Measurements from ENCODE around the gene SYNDIG1. TPM values are rescaled to one million over a fixed set of nuclear protein-coding genes. Genes with fewer than 3 reads are reported as not detected.

The SYNDIG1 gene
- total RNA-seq, 4 donors from 2014 or later = not detected

GRCh38 chr20:24442909-24443308, 26.5 kb upstream of the SYNDIG1 start:
- WGBS, 2 donors = 80 to 95% methylated on average over 2 to 3 of the region's 3 CpGs
- Histone ChIP-seq H3K36me3 (no peaks in the 10 kb centered on the region), H3K27me3 (peaks cover 0 to 13% (median 0%) of the 10 kb centered on the region in 4 donors), H3K27ac (no peak overlapping the region), H3K4me1 (no peaks in the 10 kb centered on the region), H3K4me3 (no peak overlapping the region), H3K9me3 (no peaks in the 10 kb centered on the region)
- intact Hi-C loops (cut with DNase I) = no loop called here
- DNase-seq = no peak
- TF ChIP-seq CTCF (IDR thresholded peaks at IDR 0.05) (no peak), POLR2A (IDR thresholded peaks at IDR 0.05) (no peak)

- no peak for DNase-seq
These were observed 26.0 kb upstream of the SYNDIG1 start for GRCh38 chr20:24443436-24443835.

GRCh38 chr20:24444526-24445190, 24.8 kb upstream of the SYNDIG1 start:
- peaks cover 0 to 13% (median 0%) of the 10 kb centered on the region in 4 donors for H3K27me3 ChIP-seq
- no peak overlapping the region for H3K4me3 ChIP-seq
- TF ChIP-seq POLR2A (IDR thresholded peaks at IDR 0.05) = no peak
- no peak for TF ChIP-seq CTCF (IDR thresholded peaks at IDR 0.05)
- no peaks in the 10 kb centered on the region for H3K36me3 ChIP-seq
- intact Hi-C loops (cut with DNase I) = no loop called here
- no peak for DNase-seq
- H3K4me1 ChIP-seq = no peaks in the 10 kb centered on the region
- WGBS, 2 donors = 48 to 63% methylated on average over 7 of the region's 7 CpGs
- H3K27ac ChIP-seq = no peak overlapping the region
- H3K9me3 ChIP-seq = no peaks in the 10 kb centered on the region

More at GRCh38 chr20:24443436-24443835, 26.0 kb upstream of the SYNDIG1 start:
- TF ChIP-seq CTCF (IDR thresholded peaks at IDR 0.05) = no peak
- TF ChIP-seq POLR2A (IDR thresholded peaks at IDR 0.05) = no peak
- no peaks in the 10 kb centered on the region for H3K9me3 ChIP-seq
- WGBS, 2 donors = 65 to 67% methylated on average over 1 to 2 of the region's 2 CpGs
- no peaks in the 10 kb centered on the region for H3K4me1 ChIP-seq
- H3K36me3 ChIP-seq = no peaks in the 10 kb centered on the region
- H3K27ac ChIP-seq = no peak overlapping the region
- H3K27me3 ChIP-seq = peaks cover 0 to 13% (median 0%) of the 10 kb centered on the region in 4 donors
- intact Hi-C loops (cut with DNase I) = no loop called here
- H3K4me3 ChIP-seq = no peak overlapping the region

- TF ChIP-seq CTCF (IDR thresholded peaks at IDR 0.05) = no peak
- TF ChIP-seq POLR2A (IDR thresholded peaks at IDR 0.05) = no peak
- DNase-seq = no peak
- no peaks in the 10 kb centered on the region for H3K36me3 ChIP-seq
- WGBS, 2 donors = 20% methylated on average over 1 of the region's 11 CpGs; no CpG with 5 or more reads in 1 of the 2 donors
- peaks cover 0 to 13% (median 0%) of the 10 kb centered on the region in 4 donors for H3K27me3 ChIP-seq
- H3K27ac ChIP-seq = no peak overlapping the region
- intact Hi-C loops (cut with DNase I) = no loop called here
- H3K4me3 ChIP-seq = no peak overlapping the region
- H3K9me3 ChIP-seq = no peaks in the 10 kb centered on the region
- no peaks in the 10 kb centered on the region for H3K4me1 ChIP-seq
These were observed 23.8 kb upstream of the SYNDIG1 start for GRCh38 chr20:24445510-24446170.

GRCh38 chr20:24446811-24447210, 22.6 kb upstream of the SYNDIG1 start:
- Histone ChIP-seq H3K9me3 (no peaks in the 10 kb centered on the region), H3K4me1 (no peaks in the 10 kb centered on the region), H3K4me3 (no peak overlapping the region), H3K36me3 (no peaks in the 10 kb centered on the region), H3K27me3 (peaks cover 0 to 13% (median 0%) of the 10 kb centered on the region in 4 donors), H3K27ac (no peak overlapping the region)
- intact Hi-C loops (cut with DNase I) = no loop called here
- DNase-seq = no peak
- 54 to 56% methylated on average over 2 of the region's 2 CpGs for WGBS, 2 donors
- no peak for TF ChIP-seq CTCF (IDR thresholded peaks at IDR 0.05)
